H1 (cell line): ENCODE measurements around the gene FHIT. TPM values are rescaled to one million over a fixed set of nuclear protein-coding genes. Genes with fewer than 3 reads are reported as not detected.

Experiments used
- CTCF ChIA-PET: fragments of 300-600 bp; sonication (Branson Sonifier 250); formaldehyde crosslinking; loops from one replicate; lab custom pipeline; 2021; ENCODE audit not compliant: partially characterized antibody; lab: Charles Lee
- POLR2A ChIA-PET: fragments of 300-600 bp; sonication (Branson Sonifier 250); formaldehyde crosslinking; loops from one replicate; lab custom pipeline; 2021; ENCODE audit warnings: inconsistent platforms; ENCODE audit not compliant: partially characterized antibody; lab: Charles Lee
- DNase-seq, 2 experiments: peaks; one replicate each; pipeline versions ENCODE4 v3.0.0 to v3.0.0-alpha.2; 2010 to 2022; ENCODE audit warnings: low spot score in 2 of 2, low read depth in 1 of 2, mixed read lengths in 1 of 2
- FAIRE-seq: peaks from 2 replicates; lab custom pipeline; 2011; peaks lifted over from hg19 to GRCh38; lab: Jason Lieb, UNC
- H2AFZ ChIP-seq: 2 replicates; pipeline ENCODE4 v1.8.1; 2012; ENCODE audit warnings: low read length, inconsistent platforms
- H2AK5ac ChIP-seq: 2 replicates; pipeline ENCODE4 v1.6.1; 2013; ENCODE audit warnings: low read depth, low read length
- H2BK120ac ChIP-seq: replicated peaks from 2 replicates; pipeline ENCODE3; 2013; ENCODE audit warnings: low read depth, low read length, inconsistent platforms
- H2BK12ac ChIP-seq: 2 replicates; pipeline ENCODE4 v1.6.1; 2013; ENCODE audit warnings: low read depth, low read length
- H2BK15ac ChIP-seq: 2 replicates; pipeline ENCODE4 v1.6.1; 2013; ENCODE audit warnings: low read length
- H2BK20ac ChIP-seq: 2 replicates; pipeline ENCODE4 v1.6.1; 2013; ENCODE audit warnings: low read length
- H2BK5ac ChIP-seq: 2 replicates; pipeline ENCODE4 v1.6.1; 2013; ENCODE audit warnings: low read depth, low read length
- H3K14ac ChIP-seq: 2 replicates; pipeline ENCODE4 v1.6.1; 2013; ENCODE audit warnings: inconsistent platforms; ENCODE audit not compliant: insufficient read length
- H3K18ac ChIP-seq: 2 replicates; pipeline ENCODE4 v1.6.1; 2013; ENCODE audit warnings: low read length; ENCODE audit errors: extremely low read depth
- H3K23ac ChIP-seq: 2 replicates; pipeline ENCODE4 v1.6.1; 2013; ENCODE audit warnings: inconsistent platforms; ENCODE audit not compliant: insufficient read length
- H3K23me2 ChIP-seq: 2 replicates; pipeline ENCODE4 v1.6.1; 2013; ENCODE audit warnings: low read depth, low read length
- H3K27ac ChIP-seq: 2 replicates; pipeline ENCODE4 v1.6.1; 2011; ENCODE audit warnings: low read depth, low read length, inconsistent platforms
- H3K27me3 ChIP-seq, 4 experiments: replicated peaks in 1 of 4; 1 replicate in 1 of 4; 2 replicates in 3 of 4; pipeline versions ENCODE4 v1.6.1 to v1.8.1; 2011 to 2013; ENCODE audit warnings: low read length in 3 of 4, mild to moderate bottlenecking in 3 of 4, inconsistent platforms in 2 of 4, mixed read lengths in 2 of 4, moderate library complexity in 1 of 4; ENCODE audit not compliant: control insufficient read depth in 3 of 4, insufficient read depth in 3 of 4; ENCODE audit errors: extremely low read depth in 1 of 4
- H3K36me3 ChIP-seq, 4 experiments: 2 replicates each; pipeline versions ENCODE4 v1.6.1 to v1.8.1; 2011 to 2013; ENCODE audit warnings: mild to moderate bottlenecking in 4 of 4, low read length in 3 of 4, moderate library complexity in 2 of 4, control low read depth in 1 of 4, inconsistent platforms in 1 of 4; ENCODE audit not compliant: insufficient read depth in 4 of 4, control insufficient read depth in 2 of 4
- H3K4ac ChIP-seq: replicated peaks from 2 replicates; pipeline ENCODE3; 2013; ENCODE audit warnings: low read length, low read depth, mixed read lengths, inconsistent platforms; ENCODE audit not compliant: insufficient read length
- H3K4me1 ChIP-seq, 4 experiments: replicated peaks in 1 of 4; 1 replicate in 1 of 4; 2 replicates in 3 of 4; pipeline versions ENCODE4 v1.6.1 to v1.8.1; 2011 to 2013; ENCODE audit warnings: low read length in 3 of 4, inconsistent platforms in 2 of 4, mixed read lengths in 1 of 4; ENCODE audit not compliant: insufficient read depth in 4 of 4, control insufficient read depth in 3 of 4
- H3K4me2 ChIP-seq, 2 experiments: 2 replicates each; pipeline versions ENCODE4 v1.6.1 to v1.8.1; 2011 to 2013; ENCODE audit warnings: low read depth in 2 of 2, low read length in 2 of 2, control low read depth in 1 of 2, inconsistent platforms in 1 of 2, mild to moderate bottlenecking in 1 of 2; ENCODE audit not compliant: insufficient read depth in 1 of 2
- H3K4me3 ChIP-seq, 4 experiments: fragments of 200-600, 300-600 bp in 1 of 4; sonication (generic), shearing (Covaris generic), sonication (Bioruptor Twin) in 1 of 4; 2 replicates each; pipeline versions ENCODE4 v1.5.1 to v1.8.1; 2011 to 2016; ENCODE audit warnings: low read length in 4 of 4, low read depth in 3 of 4, control low read depth in 2 of 4, inconsistent platforms in 2 of 4, mild to moderate bottlenecking in 2 of 4, mixed read lengths in 1 of 4, moderate library complexity in 1 of 4; ENCODE audit not compliant: insufficient read depth in 2 of 4; ENCODE audit errors: extremely low read depth in 1 of 4
- H3K56ac ChIP-seq: replicated peaks from 2 replicates; pipeline ENCODE3; 2013; ENCODE audit warnings: low read depth, mild to moderate bottlenecking, mixed read lengths, low read length, inconsistent platforms; ENCODE audit not compliant: insufficient read length
- H3K79me1 ChIP-seq: 2 replicates; pipeline ENCODE4 v1.6.1; 2013; ENCODE audit warnings: low read depth, low read length, control low read depth
- H3K79me2 ChIP-seq, 2 experiments: 2 replicates each; pipeline versions ENCODE4 v1.6.1 to v1.8.1; 2012 to 2013; ENCODE audit warnings: low read length in 2 of 2, mild to moderate bottlenecking in 2 of 2, inconsistent platforms in 1 of 2; ENCODE audit not compliant: insufficient read depth in 2 of 2, control insufficient read depth in 1 of 2
- H3K9ac ChIP-seq, 4 experiments: replicated peaks in 1 of 4; 1 replicate in 1 of 4; 2 replicates in 3 of 4; pipeline versions ENCODE4 v1.6.1 to v1.8.1; 2011 to 2013; ENCODE audit warnings: low read depth in 3 of 4, low read length in 3 of 4, control low read depth in 2 of 4, mild to moderate bottlenecking in 2 of 4, moderate library complexity in 2 of 4, inconsistent platforms in 1 of 4; ENCODE audit errors: extremely low read depth in 1 of 4
- H3K9me3 ChIP-seq, 2 experiments: 2 replicates each; pipeline versions ENCODE4 v1.6.1 to v1.8.1; 2012 to 2013; ENCODE audit warnings: mild to moderate bottlenecking in 2 of 2, moderate library complexity in 2 of 2, control low read depth in 1 of 2, inconsistent platforms in 1 of 2, low read depth in 1 of 2, low read length in 1 of 2, mixed read lengths in 1 of 2; ENCODE audit not compliant: insufficient read depth in 2 of 2
- H4K20me1 ChIP-seq, 2 experiments: replicated peaks in 1 of 2; 2 replicates each; pipeline versions ENCODE3 to v1.8.1; 2011 to 2013; ENCODE audit warnings: inconsistent platforms in 2 of 2, low read length in 2 of 2, mild to moderate bottlenecking in 1 of 2; ENCODE audit not compliant: insufficient read depth in 2 of 2, control insufficient read depth in 1 of 2
- H4K5ac ChIP-seq: 2 replicates; pipeline ENCODE4 v1.6.1; 2013; ENCODE audit warnings: low read length, low read depth, mixed read lengths, inconsistent platforms; ENCODE audit not compliant: insufficient read length
- H4K8ac ChIP-seq: 2 replicates; pipeline ENCODE4 v1.8.0; 2013; ENCODE audit warnings: mild to moderate bottlenecking, moderate library complexity, low read length, inconsistent platforms; ENCODE audit not compliant: insufficient read depth; ENCODE audit errors: extremely low read depth
- H4K91ac ChIP-seq: replicated peaks from 2 replicates; pipeline ENCODE3; 2013; ENCODE audit warnings: low read length, mixed read lengths, inconsistent platforms; ENCODE audit not compliant: insufficient read length
- BCL11A ChIP-seq, 2 experiments: IDR thresholded peaks; one replicate each; pipeline ENCODE4 v1.6.1; 2011; ENCODE audit warnings: low read depth in 2 of 2, low read length in 2 of 2, mild to moderate bottlenecking in 2 of 2
- BRCA1 ChIP-seq: IDR thresholded peaks from 2 replicates; pipeline ENCODE4 v1.6.1; 2012; ENCODE audit warnings: low read depth, low read length, improper control_type of control experiment
- CBX8 ChIP-seq: fragments of 300-800, 300-1000 bp; sonication (generic); IDR thresholded peaks from 2 replicates; pipeline ENCODE4 v1.7.1; 2016; ENCODE audit warnings: low read depth, low read length, borderline replicate concordance
- CHD1 ChIP-seq: IDR thresholded peaks from 2 replicates; pipeline ENCODE4 v1.6.1; 2012; ENCODE audit warnings: low read depth, low read length, improper control_type of control experiment
- EP300 ChIP-seq, 2 experiments: IDR thresholded peaks; 1 replicate in 1 of 2; 2 replicates in 1 of 2; pipeline ENCODE4 v1.6.1; 2011 to 2012; ENCODE audit warnings: low read depth in 2 of 2, low read length in 2 of 2, mild to moderate bottlenecking in 2 of 2, borderline replicate concordance in 1 of 2, inconsistent platforms in 1 of 2, moderate library complexity in 1 of 2
- HDAC2 ChIP-seq, 2 experiments: fragments of 300-600 bp in 1 of 2; sonication (generic) in 1 of 2; IDR thresholded peaks; 2 replicates each; pipeline ENCODE4 v1.6.1; 2011 to 2012; ENCODE audit warnings: low read depth in 2 of 2, low read length in 2 of 2, mild to moderate bottlenecking in 2 of 2, moderate library complexity in 2 of 2, borderline replicate concordance in 1 of 2, inconsistent platforms in 1 of 2
- KDM1A ChIP-seq: fragments of 200-600, 300-600 bp; sonication (generic); IDR thresholded peaks from 2 replicates; pipeline ENCODE4 v1.7.1; 2016; ENCODE audit warnings: mild to moderate bottlenecking, low read length, borderline replicate concordance
- NRF1 ChIP-seq: IDR thresholded peaks from 2 replicates; pipeline ENCODE4 v1.6.1; 2011; ENCODE audit warnings: mild to moderate bottlenecking, low read depth, low read length, improper control_type of control experiment
- PHF8 ChIP-seq: fragments of 200-600 bp; sonication (generic); conservative IDR thresholded peaks from 2 replicates; pipeline ENCODE4 v1.7.1; 2012; ENCODE audit warnings: low read depth, mild to moderate bottlenecking, inconsistent platforms, low read length, moderate library complexity
- POLR2AphosphoS5 ChIP-seq: IDR thresholded peaks from 2 replicates; pipeline ENCODE4 v1.6.1; 2011; ENCODE audit warnings: low read depth, low read length
- RAD21 ChIP-seq, 2 experiments: IDR thresholded peaks in 1 of 2; conservative IDR thresholded peaks in 1 of 2; 2 replicates each; pipeline ENCODE4 v1.6.1; 2011; ENCODE audit warnings: low read depth in 2 of 2, low read length in 2 of 2, improper control_type of control experiment in 1 of 2, inconsistent platforms in 1 of 2, mild to moderate bottlenecking in 1 of 2, moderate library complexity in 1 of 2
- YY1 ChIP-seq: IDR thresholded peaks from 2 replicates; pipeline ENCODE4 v1.6.1; 2011; ENCODE audit warnings: low read depth, mild to moderate bottlenecking, low read length
- ZNF274 ChIP-seq: IDR thresholded peaks from 2 replicates; pipeline ENCODE4 v1.7.0; 2012; ENCODE audit warnings: low read length, borderline replicate concordance; ENCODE audit errors: extremely low read depth
- WGBS, 2 experiments: shearing (Covaris generic) in 1 of 2; methylation state at CpG; one replicate each; pipeline versions ENCODE4 v1.1.6 to v1.1.7; 2013 to 2015; ENCODE audit warnings: low lambda C conversion rate in 2 of 2, mixed read lengths in 2 of 2, inconsistent platforms in 1 of 2, low coverage in 1 of 2, missing lambda C conversion rate in 1 of 2; ENCODE audit not compliant: insufficient replicate concordance in 2 of 2, insufficient coverage in 1 of 2, insufficient read length in 1 of 2; ENCODE audit errors: extremely low coverage in 1 of 2, missing lambda C conversion rate in 1 of 2; 5-methylcytosine and 5-hydroxymethylcytosine counted together
- polyA plus RNA-seq, 7 experiments: library from polyadenylated mRNA; depleted of rRNA in 3 of 7; stranded (reverse) in 5 of 7; unstranded in 2 of 7; fragments of >200 nt in 5 of 7; fragments of 200-250 nt in 2 of 7; gene quantifications; 1 replicate in 5 of 7; 2 replicates in 1 of 7; 4 replicates in 1 of 7; pipeline versions ENCODE4 v1.2.1 to v1.2.3, GENCODE V29; 2011 to 2013; ENCODE audit warnings: missing spikeins in 2 of 7, mixed read lengths in 2 of 7
- total RNA-seq: library from RNA; stranded (reverse); fragmentation: NEBNext Ultra II Directional; extraction: Animal tissue kit (Norgen Biotek cat#: 25700); gene quantifications from 2 replicates; pipeline ENCODE4 v1.2.1, GENCODE V29; 2021

FHIT gene
- total and polyA plus RNA-seq, 2 of the 8 experiments (the other 6 are each of a cell fraction or from before 2014, with no cell fraction given), result 1.2 to 3.2 TPM

GRCh38 chr3:60512506-60512905 lies 738.7 kb downstream of the FHIT start:
- H3K23ac ChIP-seq, result no peak overlapping the region
- H3K79me1 ChIP-seq, result no peaks in the 10 kb centered on the region
- H4K91ac ChIP-seq, result no peak overlapping the region
- H3K4me3 ChIP-seq, result no peak overlapping the region
- H3K79me2 ChIP-seq, result no peaks in the 10 kb centered on the region
- H3K56ac ChIP-seq, result no peak overlapping the region
- H3K36me3 ChIP-seq, result no peaks in the 10 kb centered on the region
- no peak overlapping the region for H2BK20ac ChIP-seq
- POLR2A ChIA-PET, result no interaction called here
- 95% methylated on average over 1 of the region's 1 CpG; no CpG with 5 or more reads in 1 of the 2 experiments for WGBS, 2 experiments
- no peak overlapping the region for H3K4ac ChIP-seq
- no peaks in the 10 kb centered on the region for H3K27me3 ChIP-seq
- no peak overlapping the region for H3K27ac ChIP-seq
- H4K8ac ChIP-seq, result no peak overlapping the region
- no peak overlapping the region for H2BK120ac ChIP-seq
- no peak overlapping the region for H4K5ac ChIP-seq
- H3K9ac ChIP-seq, result no peak overlapping the region
- no peak overlapping the region for H3K4me2 ChIP-seq
- DNase-seq (no peak), FAIRE-seq (no peak)
- H4K20me1 ChIP-seq, result no peaks in the 10 kb centered on the region
- no peaks in the 10 kb centered on the region; a peak in 1 of 7 replicates for H3K4me1 ChIP-seq
- H2BK5ac ChIP-seq, result no peak overlapping the region
- H3K18ac ChIP-seq, result no peak overlapping the region
- no peak overlapping the region for H2AK5ac ChIP-seq
- CTCF ChIA-PET, result no interaction called here
- no peak overlapping the region for H3K14ac ChIP-seq
- no peaks in the 10 kb centered on the region for H3K23me2 ChIP-seq
- no peak overlapping the region for H2BK12ac ChIP-seq
- H2BK15ac ChIP-seq, result no peak overlapping the region
- TF ChIP-seq KDM1A, result no peak
- TF ChIP-seq HDAC2 (IDR thresholded peaks at IDR 0.05; ENCODE audit: borderline replicate concordance in 1 of 2, low read depth in 2 of 2, low read length in 2 of 2), result no peak
- TF ChIP-seq NRF1, result no peak
- TF ChIP-seq ZNF274, result no peak
- TF ChIP-seq RAD21 (IDR thresholded peaks at IDR 0.05 in 1 of 2, conservative IDR thresholded peaks at IDR 0.05 in 1 of 2; ENCODE audit: low read depth in 2 of 2, low read length in 2 of 2), result no peak
- TF ChIP-seq POLR2AphosphoS5, result no peak
- no peak for TF ChIP-seq CHD1
- TF ChIP-seq BRCA1, result no peak
- no peak for TF ChIP-seq CBX8
- no peak for TF ChIP-seq YY1
- TF ChIP-seq EP300 (IDR thresholded peaks at IDR 0.05; ENCODE audit: borderline replicate concordance in 1 of 2, low read depth in 2 of 2, low read length in 2 of 2), result no peak
- no peak for TF ChIP-seq BCL11A (IDR thresholded peaks at IDR 0.05; ENCODE audit: low read depth in 2 of 2, low read length in 2 of 2)
- TF ChIP-seq PHF8, result no peak
- no peaks in the 10 kb centered on the region for H3K9me3 ChIP-seq
- H2AFZ ChIP-seq, result no peak overlapping the region
